ENCODE data around the gene NDUFS6. TPM values are rescaled to one million over a fixed set of nuclear protein-coding genes. Genes with fewer than 3 reads are reported as not detected.
"Not testable (repeated sequence)": the region's sequence is repeated elsewhere in the genome, so short reads cannot be mapped to it uniquely, and the experiment has no call there.

Gene NDUFS6
- total RNA-seq, 2 experiments from 2014 or later: 40.5 to 42.4 TPM

- peaks cover 31% of the 10 kb centered on the region for H3K4me1 Mint-ChIP-seq
- no peak for DNase-seq
- H3K27ac Mint-ChIP-seq: no peak overlapping the region
- no peaks in the 10 kb centered on the region for H3K9me3 Mint-ChIP-seq
- H3K27me3 Mint-ChIP-seq: no peaks in the 10 kb centered on the region
- no peak overlapping the region for H3K4me3 Mint-ChIP-seq
- peaks cover 37% of the 10 kb centered on the region for H3K36me3 Mint-ChIP-seq
These were observed 5.0 kb downstream of the NDUFS6 start for GRCh38 chr5:1806199-1806598.

- H3K27ac Mint-ChIP-seq: no peak overlapping the region
- peaks cover 36% of the 10 kb centered on the region for H3K36me3 Mint-ChIP-seq
- H3K4me1 Mint-ChIP-seq: peaks cover 29% of the 10 kb centered on the region
- DNase-seq: no peak
- H3K4me3 Mint-ChIP-seq: no peak overlapping the region
- H3K9me3 Mint-ChIP-seq: no peaks in the 10 kb centered on the region
- H3K27me3 Mint-ChIP-seq: no peaks in the 10 kb centered on the region
These were observed 5.8 kb downstream of the NDUFS6 start for GRCh38 chr5:1806974-1807373.

DNA sequence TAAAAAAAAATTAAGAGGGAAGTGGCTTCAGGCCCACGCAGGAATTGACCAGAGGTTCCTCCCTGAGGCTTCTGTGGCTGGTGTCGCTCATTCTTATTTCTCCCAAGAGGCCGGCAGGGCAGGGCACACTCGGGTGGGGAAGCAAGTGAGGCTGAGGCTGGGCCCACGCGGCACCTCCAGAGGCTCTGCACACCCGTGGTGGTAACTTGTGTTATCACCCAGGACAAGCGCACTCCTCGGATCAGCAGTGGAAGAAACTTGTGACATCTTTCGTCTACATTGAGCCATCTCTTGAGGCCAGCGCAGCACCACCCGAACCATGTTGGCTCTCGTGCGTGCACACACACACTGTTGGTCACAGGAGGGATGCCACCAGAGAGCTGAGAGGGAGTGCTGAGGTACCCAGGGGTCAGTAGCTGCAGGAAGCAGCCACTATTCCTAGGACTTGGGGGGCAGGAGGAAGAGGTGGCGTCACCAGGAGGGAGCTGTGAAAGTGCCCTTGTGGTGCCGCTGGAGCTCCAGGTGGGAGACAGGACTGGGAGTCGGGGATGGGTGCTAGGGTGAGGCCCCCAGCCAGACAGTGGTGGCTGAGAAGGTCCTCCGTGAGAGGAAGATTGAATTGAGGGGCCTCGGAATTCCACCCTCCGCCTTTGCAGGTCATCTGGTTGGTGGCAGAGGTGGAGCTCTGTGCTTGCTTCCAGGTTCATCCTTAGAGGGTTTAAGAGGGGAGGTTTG lies 6.4 kb downstream of the NDUFS6 start:
- Mint-ChIP-seq H3K36me3 (peaks cover 34% of the 10 kb centered on the region), H3K27me3 (no peaks in the 10 kb centered on the region), H3K27ac (no peak overlapping the region), H3K4me1 (peaks cover 24% of the 10 kb centered on the region), H3K9me3 (no peaks in the 10 kb centered on the region), H3K4me3 (no peak overlapping the region)
- DNase-seq: no peak

- no peaks in the 10 kb centered on the region for H3K27me3 Mint-ChIP-seq
- no peak for DNase-seq
- peaks cover 26% of the 10 kb centered on the region for H3K36me3 Mint-ChIP-seq
- H3K4me3 Mint-ChIP-seq: no peak overlapping the region
- peaks cover 16% of the 10 kb centered on the region for H3K4me1 Mint-ChIP-seq
- H3K27ac Mint-ChIP-seq: no peak overlapping the region
- H3K9me3 Mint-ChIP-seq: no peaks in the 10 kb centered on the region
These were observed 7.2 kb downstream of the NDUFS6 start for GRCh38 chr5:1808439-1808838.

DNA sequence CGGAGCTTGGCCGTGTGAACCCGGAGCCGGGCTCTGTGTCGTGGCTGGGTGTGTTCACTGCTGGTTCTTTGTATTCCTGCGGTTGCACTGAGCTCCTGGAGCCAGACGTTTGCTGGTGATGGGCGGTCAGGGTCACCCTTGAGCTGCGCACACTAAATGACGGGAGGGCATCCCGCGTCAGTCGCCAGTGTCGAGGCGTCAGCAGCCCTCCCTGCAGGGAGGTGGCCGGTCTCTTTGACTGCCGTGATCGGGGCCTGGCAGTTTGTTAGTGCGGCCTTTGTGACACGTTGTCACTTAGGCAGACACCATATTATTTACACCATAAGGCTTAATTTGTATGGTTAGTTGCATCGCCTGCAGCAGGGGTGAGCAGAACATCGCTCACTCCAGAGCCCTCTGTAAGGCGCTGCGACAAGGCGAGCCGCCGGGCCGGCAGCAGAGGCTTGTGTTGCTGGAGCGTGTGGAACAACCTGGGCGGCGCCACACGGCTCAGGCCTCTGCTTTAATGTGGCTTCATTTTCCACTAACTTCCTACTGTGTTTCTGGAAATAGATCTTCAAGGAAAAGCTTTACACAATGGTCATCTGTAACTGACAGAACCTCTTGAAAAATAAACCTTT lies 8.3 kb downstream of the NDUFS6 start:
- Mint-ChIP-seq H3K4me3 (no peak overlapping the region), H3K27ac (no peak overlapping the region), H3K27me3 (no peaks in the 10 kb centered on the region), H3K9me3 (no peaks in the 10 kb centered on the region), H3K36me3 (peaks cover 23% of the 10 kb centered on the region), H3K4me1 (peaks cover 12% of the 10 kb centered on the region)
- DNase-seq: no peak

DNA sequence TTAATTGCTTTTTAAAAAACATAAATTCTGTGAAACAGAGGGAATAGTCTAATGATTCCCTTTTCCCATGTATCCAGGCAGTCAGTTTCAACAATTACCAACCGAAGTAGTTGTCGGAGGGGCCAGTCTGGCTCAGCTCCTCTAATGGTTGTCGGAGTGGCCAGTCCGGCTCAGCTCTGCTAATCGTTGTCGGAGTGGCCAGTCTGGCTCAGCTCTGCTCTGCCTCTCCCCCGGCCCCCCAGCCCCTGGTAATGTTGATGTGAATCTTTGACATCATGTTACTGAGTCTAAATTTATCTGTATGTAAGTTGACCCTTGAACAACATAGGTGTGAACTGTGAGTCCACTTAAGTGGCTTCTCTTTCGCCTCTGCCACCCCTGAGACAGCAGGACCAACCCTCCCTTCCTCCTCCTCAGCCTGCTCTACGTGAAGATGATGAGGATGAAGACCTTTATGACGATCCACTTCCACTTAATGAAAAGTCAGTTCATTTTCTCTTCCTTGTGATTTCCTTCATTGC lies 9.4 kb downstream of the NDUFS6 start:
- Mint-ChIP-seq H3K4me1 (peaks cover 12% of the 10 kb centered on the region), H3K9me3 (no peaks in the 10 kb centered on the region), H3K36me3 (peaks cover 22% of the 10 kb centered on the region), H3K27ac (no peak overlapping the region), H3K27me3 (no peaks in the 10 kb centered on the region), H3K4me3 (no peak overlapping the region)
- DNase-seq: no peak

DNA sequence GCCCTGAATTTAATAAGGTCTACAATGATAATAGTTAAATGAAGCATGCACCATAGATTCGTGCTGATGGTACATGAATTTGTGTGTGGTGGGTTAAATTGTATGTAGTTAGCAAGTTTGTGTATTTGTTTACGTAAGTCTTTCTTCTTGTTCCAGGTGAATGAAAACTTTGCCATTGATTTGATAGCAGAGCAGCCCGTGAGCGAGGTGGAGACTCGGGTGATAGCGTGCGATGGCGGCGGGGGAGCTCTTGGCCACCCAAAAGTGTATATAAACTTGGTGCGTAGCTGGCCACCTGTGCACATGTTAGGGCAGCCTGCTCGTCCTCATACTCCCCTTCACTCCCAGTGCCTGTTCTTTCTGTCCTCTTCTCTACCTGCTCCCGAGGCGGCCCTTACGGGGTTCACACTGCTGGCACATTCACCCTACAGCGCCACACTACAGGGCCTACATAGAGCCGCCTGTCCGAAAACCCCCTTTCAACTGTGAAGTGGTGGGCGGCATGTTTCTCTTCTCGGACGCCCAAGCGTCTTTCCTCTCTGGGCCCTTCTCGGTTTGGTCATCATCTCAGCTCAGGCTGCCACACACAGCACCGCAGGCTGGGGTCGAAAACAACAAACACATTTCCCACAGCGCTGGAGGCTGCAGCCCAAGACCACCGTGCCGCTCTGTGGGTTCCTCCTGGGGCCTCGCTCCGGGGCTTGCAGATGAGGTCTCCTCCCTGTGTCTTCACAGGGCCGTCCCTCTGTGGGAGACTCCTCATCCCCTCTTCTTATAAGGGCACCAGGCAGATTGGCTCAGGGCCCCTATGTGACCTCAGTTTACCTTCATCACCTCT lies 13.2 kb downstream of the NDUFS6 start:
- Mint-ChIP-seq H3K27ac (no peak overlapping the region), H3K36me3 (peaks cover 35% of the 10 kb centered on the region), H3K4me1 (peaks cover 3% of the 10 kb centered on the region), H3K27me3 (no peaks in the 10 kb centered on the region), H3K4me3 (no peak overlapping the region), H3K9me3 (no peaks in the 10 kb centered on the region)
- no peak for DNase-seq

GRCh38 chr5:1815071-1815786 lies 14.0 kb downstream of the NDUFS6 start:
- Mint-ChIP-seq H3K9me3 (no peaks in the 10 kb centered on the region), H3K36me3 (peaks cover 35% of the 10 kb centered on the region), H3K27me3 (no peaks in the 10 kb centered on the region), H3K27ac (no peak overlapping the region), H3K4me1 (peaks cover 3% of the 10 kb centered on the region), H3K4me3 (no peak overlapping the region)
- DNase-seq: no peak

DNA sequence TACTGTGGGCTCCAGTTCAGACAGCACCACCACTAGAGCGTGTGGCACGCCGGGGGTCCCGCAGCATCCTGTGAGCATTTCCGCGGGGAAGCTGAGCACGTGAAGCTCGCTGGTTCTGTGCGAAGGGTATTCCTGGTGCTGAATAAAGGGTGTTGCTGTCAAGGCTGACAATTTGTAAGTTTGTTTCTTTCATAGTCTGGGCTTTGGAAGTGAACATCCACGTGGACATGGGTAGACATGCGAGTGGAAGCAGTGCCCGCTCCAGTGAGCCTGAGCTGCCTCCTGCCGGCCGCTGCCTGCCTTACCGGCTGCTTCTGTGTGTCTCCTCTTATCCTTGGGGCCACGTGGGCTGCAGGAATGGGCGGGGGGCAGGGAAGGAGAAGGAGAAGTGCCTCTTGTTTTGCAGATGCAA lies 14.7 kb downstream of the NDUFS6 start:
- H3K4me3 Mint-ChIP-seq: no peak overlapping the region
- no peaks in the 10 kb centered on the region for H3K9me3 Mint-ChIP-seq
- H3K4me1 Mint-ChIP-seq: peaks cover 3% of the 10 kb centered on the region
- peaks cover 36% of the 10 kb centered on the region for H3K36me3 Mint-ChIP-seq
- no peaks in the 10 kb centered on the region for H3K27me3 Mint-ChIP-seq
- no peak for DNase-seq
- H3K27ac Mint-ChIP-seq: no peak overlapping the region

GRCh38 chr5:1816495-1817089 lies 15.4 kb downstream of the NDUFS6 start:
- peaks cover 41% of the 10 kb centered on the region for H3K36me3 Mint-ChIP-seq
- not testable (repeated sequence) for DNase-seq, H3K4me3 Mint-ChIP-seq, H3K4me1 Mint-ChIP-seq, H3K27ac Mint-ChIP-seq, H3K27me3 Mint-ChIP-seq, H3K9me3 Mint-ChIP-seq

DNA sequence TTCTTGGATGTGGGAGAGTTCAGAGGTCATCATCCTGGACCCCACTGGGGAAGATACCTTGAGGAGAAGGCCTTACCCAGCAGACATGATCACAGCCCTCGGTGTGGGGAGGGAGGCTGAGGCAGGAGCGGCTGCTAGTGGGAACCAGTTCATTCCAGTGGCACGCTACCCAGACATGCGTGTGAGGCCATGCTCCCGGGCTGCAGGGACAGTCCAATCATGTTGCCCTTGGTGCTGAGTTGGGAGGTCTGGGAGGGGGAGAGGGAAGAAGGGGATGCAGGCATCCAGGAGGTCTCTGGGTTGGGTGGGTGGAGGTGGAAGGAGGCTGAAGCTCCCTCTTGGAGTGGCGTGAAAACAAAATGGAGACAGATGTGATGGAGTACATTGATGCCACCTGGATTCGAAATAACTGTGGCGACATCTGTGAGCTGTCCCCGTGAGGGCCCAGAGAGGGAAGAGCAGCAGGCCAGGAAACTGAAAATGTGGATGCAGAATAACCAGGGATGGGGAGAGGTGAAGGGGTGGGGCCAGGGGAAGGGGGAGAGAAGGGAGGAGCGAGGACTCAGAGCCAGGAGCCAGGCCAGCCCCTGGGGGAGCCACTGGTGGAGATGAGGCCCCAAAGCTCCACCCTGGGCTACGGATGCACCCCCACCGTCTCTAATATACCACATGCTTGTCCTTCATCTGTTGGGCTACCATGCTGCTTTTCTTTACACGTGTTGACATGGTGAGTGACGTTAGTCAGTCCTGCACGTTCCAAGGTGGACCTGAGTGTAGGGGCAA lies 16.2 kb downstream of the NDUFS6 start:
- Mint-ChIP-seq H3K36me3 (peaks cover 45% of the 10 kb centered on the region), H3K4me1 (peaks cover 3% of the 10 kb centered on the region), H3K9me3 (no peaks in the 10 kb centered on the region), H3K27ac (peak overlapping the region; percentile 28), H3K27me3 (no peaks in the 10 kb centered on the region), H3K4me3 (no peak overlapping the region)
- no peak for DNase-seq

- no peak for DNase-seq
- Mint-ChIP-seq H3K4me1 (peaks cover 2% of the 10 kb centered on the region), H3K27me3 (no peaks in the 10 kb centered on the region), H3K4me3 (no peak overlapping the region), H3K9me3 (no peaks in the 10 kb centered on the region), H3K27ac (no peak overlapping the region), H3K36me3 (peaks cover 43% of the 10 kb centered on the region)
These were observed 17.6 kb downstream of the NDUFS6 start for GRCh38 chr5:1818784-1819183.

GRCh38 chr5:1819458-1819857 lies 18.3 kb downstream of the NDUFS6 start:
- DNase-seq: no peak
- no peak overlapping the region for H3K4me3 Mint-ChIP-seq
- no peak overlapping the region for H3K27ac Mint-ChIP-seq
- H3K9me3 Mint-ChIP-seq: no peaks in the 10 kb centered on the region
- H3K4me1 Mint-ChIP-seq: no peaks in the 10 kb centered on the region
- peaks cover 38% of the 10 kb centered on the region for H3K36me3 Mint-ChIP-seq
- H3K27me3 Mint-ChIP-seq: no peaks in the 10 kb centered on the region

DNA sequence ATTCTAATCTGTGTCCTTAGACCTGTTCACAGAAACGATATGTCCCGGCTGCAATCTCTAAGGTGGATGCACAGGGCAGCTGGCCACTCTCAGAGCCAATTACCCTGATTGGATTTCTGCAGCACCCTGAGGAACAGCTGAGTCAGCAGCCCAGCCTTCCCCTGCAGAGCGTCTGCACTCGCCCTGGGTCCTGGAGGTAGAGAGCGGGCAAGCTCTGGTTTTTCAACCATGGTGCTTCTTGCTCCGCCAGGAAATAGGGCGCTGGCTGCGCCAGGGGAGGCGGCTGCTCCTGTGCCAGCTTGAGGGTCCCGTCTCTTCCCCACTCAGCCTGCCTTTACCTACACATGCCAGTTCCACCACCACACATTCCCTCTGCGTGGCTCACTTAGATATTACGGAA lies 19.2 kb downstream of the NDUFS6 start:
- no peak overlapping the region for H3K27ac Mint-ChIP-seq
- H3K4me1 Mint-ChIP-seq: no peaks in the 10 kb centered on the region
- no peak overlapping the region for H3K4me3 Mint-ChIP-seq
- DNase-seq: no peak
- no peaks in the 10 kb centered on the region for H3K27me3 Mint-ChIP-seq
- H3K36me3 Mint-ChIP-seq: peaks cover 33% of the 10 kb centered on the region
- H3K9me3 Mint-ChIP-seq: no peaks in the 10 kb centered on the region
